Hepatocyte (in vitro differentiated cells): ENCODE measurements around the gene CDK17. TPM values are rescaled to one million over a fixed set of nuclear protein-coding genes. Genes with fewer than 3 reads are reported as not detected.
"Not testable (repeated sequence)": the region's sequence is repeated elsewhere in the genome, so short reads cannot be mapped to it uniquely, and the experiment has no call there.

Experiments used
- DNase-seq: peaks from one replicate; pipeline ENCODE4 v3.0.0-alpha.2; 2016; ENCODE audit warnings: low spot score
- H2AFZ ChIP-seq: fragments of 200-600 bp; sonication (generic); 2 replicates; pipeline ENCODE4 v1.6.0; 2016; ENCODE audit warnings: antibody characterized with exemption, mild to moderate bottlenecking
- H3K27ac ChIP-seq: fragments of 200-600 bp; sonication (generic); 2 replicates; pipeline ENCODE4 v1.5.1; 2016; ENCODE audit warnings: mild to moderate bottlenecking
- H3K27me3 ChIP-seq: fragments of 200-600 bp; sonication (generic); 2 replicates; pipeline ENCODE4 v1.6.1; 2016
- H3K36me3 ChIP-seq: fragments of 200-600 bp; sonication (generic); replicated peaks from 2 replicates; pipeline ENCODE4 v1.5.1; 2016; ENCODE audit warnings: low read depth; ENCODE audit not compliant: insufficient read depth
- H3K4me1 ChIP-seq: fragments of 200-600 bp; sonication (generic); 2 replicates; pipeline ENCODE4 v1.5.1; 2016; ENCODE audit warnings: mild to moderate bottlenecking, moderate library complexity; ENCODE audit not compliant: insufficient read depth
- H3K4me2 ChIP-seq: fragments of 200-600 bp; sonication (generic); 2 replicates; pipeline ENCODE4 v1.6.0; 2016
- H3K4me3 ChIP-seq: fragments of 200-600 bp; sonication (generic); 2 replicates; pipeline ENCODE4 v1.5.1; 2016; ENCODE audit warnings: mild to moderate bottlenecking
- H3K79me2 ChIP-seq: fragments of 200-600 bp; sonication (generic); 2 replicates; pipeline ENCODE4 v1.6.0; 2017; ENCODE audit warnings: mild to moderate bottlenecking
- H3K9me2 ChIP-seq: fragments of 200-600 bp; sonication (generic); replicated peaks from 2 replicates; pipeline ENCODE4 v1.6.0; 2017; ENCODE audit warnings: mild to moderate bottlenecking; ENCODE audit not compliant: insufficient read depth
- H3K9me3 ChIP-seq: fragments of 200-600 bp; sonication (generic); 2 replicates; pipeline ENCODE4 v1.5.1; 2016; ENCODE audit warnings: low read depth, mild to moderate bottlenecking
- H4K20me1 ChIP-seq: fragments of 200-600 bp; sonication (generic); 2 replicates; pipeline ENCODE4 v1.6.0; 2016; ENCODE audit warnings: mild to moderate bottlenecking; ENCODE audit not compliant: insufficient read depth, poor library complexity, severe bottlenecking
- CTCF ChIP-seq: fragments of 200-600 bp; sonication (generic); IDR thresholded peaks from 2 replicates; pipeline ENCODE4 v1.5.1; 2016; ENCODE audit warnings: antibody characterized with exemption, mild to moderate bottlenecking; ENCODE audit not compliant: poor library complexity
- EZH2 ChIP-seq: fragments of 200-600 bp; sonication (generic); IDR thresholded peaks from 2 replicates; pipeline ENCODE4 v1.6.1; 2016; ENCODE audit warnings: antibody characterized with exemption, mild to moderate bottlenecking, borderline replicate concordance
- EZH2phosphoT487 ChIP-seq: fragments of 200-600 bp; sonication (generic); IDR thresholded peaks from one replicate; pipeline ENCODE4 v1.6.1; 2018; ENCODE audit warnings: antibody characterized with exemption, mild to moderate bottlenecking, low read depth, moderate library complexity; ENCODE audit not compliant: unreplicated experiment, severe bottlenecking
- WGBS: methylation state at CpG from one replicate; pipeline ENCODE4 v1.1.6; 2016; ENCODE audit warnings: low lambda C conversion rate; ENCODE audit errors: missing lambda C conversion rate; 5-methylcytosine and 5-hydroxymethylcytosine counted together
- polyA plus RNA-seq: library from polyadenylated mRNA; unstranded; fragments of >200 nt; fragmentation: Nextera tagmentation; extraction: Ambion mirVana; gene quantifications from 2 replicates; pipeline ENCODE4 v1.2.1, GENCODE V29; 2016
- total RNA-seq: library from RNA; depleted of rRNA; stranded (reverse); fragments of >200 nt; gene quantifications from 2 replicates; pipeline ENCODE4 v1.2.3, GENCODE V29; 2014

The CDK17 gene
- total and polyA plus RNA-seq, 2 experiments from 2014 or later: 13.8 to 33.1 TPM

GRCh38 chr12:96404696-96405095, 4.5 kb upstream of the CDK17 start:
- DNase-seq: no peak
- H3K36me3 ChIP-seq: no peaks in the 10 kb centered on the region
- H3K27me3 ChIP-seq: no peaks in the 10 kb centered on the region
- H3K79me2 ChIP-seq: no peaks in the 10 kb centered on the region
- H3K4me1 ChIP-seq: no peaks in the 10 kb centered on the region
- H3K4me3 ChIP-seq: no peak overlapping the region
- H3K27ac ChIP-seq: no peak overlapping the region
- H3K4me2 ChIP-seq: no peak overlapping the region
- H3K9me3 ChIP-seq: no peaks in the 10 kb centered on the region
- H2AFZ ChIP-seq: no peak overlapping the region
- no peaks in the 10 kb centered on the region for H4K20me1 ChIP-seq
- H3K9me2 ChIP-seq: no peaks in the 10 kb centered on the region
- no peak for TF ChIP-seq EZH2
- no peak for TF ChIP-seq EZH2phosphoT487
- no peak for TF ChIP-seq CTCF
- WGBS: 61% methylated on average over 3 of the region's 3 CpGs

- WGBS: 95% methylated on average over 1 of the region's 1 CpG
- Histone ChIP-seq H4K20me1 (peaks cover under 1% of the 10 kb centered on the region), H3K27me3 (no peaks in the 10 kb centered on the region), H3K4me1 (no peaks in the 10 kb centered on the region), H3K9me3 (no peaks in the 10 kb centered on the region), H3K9me2 (no peaks in the 10 kb centered on the region), H3K36me3 (no peaks in the 10 kb centered on the region), H2AFZ (no peak overlapping the region), H3K4me2 (no peak overlapping the region), H3K27ac (no peak overlapping the region), H3K79me2 (peaks cover 4% of the 10 kb centered on the region), H3K4me3 (no peak overlapping the region)
- TF ChIP-seq EZH2: no peak
- TF ChIP-seq EZH2phosphoT487: no peak
- no peak for TF ChIP-seq CTCF
- no peak for DNase-seq
These were observed 3.6 kb upstream of the CDK17 start for GRCh38 chr12:96403870-96404269.

- not testable (repeated sequence) for H3K9me2 ChIP-seq, H3K27me3 ChIP-seq, H3K4me3 ChIP-seq, H3K4me1 ChIP-seq, H2AFZ ChIP-seq, H3K27ac ChIP-seq, H3K4me2 ChIP-seq, H3K9me3 ChIP-seq, DNase-seq, H3K36me3 ChIP-seq
- H3K79me2 ChIP-seq: peaks cover 17% of the 10 kb centered on the region
- peaks cover 14% of the 10 kb centered on the region for H4K20me1 ChIP-seq
- WGBS: 95% methylated on average over 8 of the region's 8 CpGs
These were observed 2.3 kb upstream of the CDK17 start for GRCh38 chr12:96402522-96402921.

GRCh38 chr12:96402061-96402460, 1.8 kb upstream of the CDK17 start:
- H3K27me3 ChIP-seq: no peaks in the 10 kb centered on the region
- no peak for TF ChIP-seq EZH2phosphoT487
- no peak for TF ChIP-seq EZH2
- no peak for TF ChIP-seq CTCF
- H3K9me2 ChIP-seq: no peaks in the 10 kb centered on the region
- H3K4me3 ChIP-seq: no peak overlapping the region
- 94% methylated on average over 6 of the region's 6 CpGs for WGBS
- no peak overlapping the region for H3K27ac ChIP-seq
- no peaks in the 10 kb centered on the region for H3K36me3 ChIP-seq
- H3K4me2 ChIP-seq: peak overlapping the region; percentile 86
- H3K4me1 ChIP-seq: peaks cover 13% of the 10 kb centered on the region
- H2AFZ ChIP-seq: peak overlapping the region; percentile 49
- H3K79me2 ChIP-seq: peaks cover 22% of the 10 kb centered on the region
- H3K9me3 ChIP-seq: no peaks in the 10 kb centered on the region
- DNase-seq: no peak
- peaks cover 19% of the 10 kb centered on the region for H4K20me1 ChIP-seq
